Panc1 (cell line): Measurements from ENCODE around the gene IL32. TPM values are rescaled to one million over a fixed set of nuclear protein-coding genes. Genes with fewer than 3 reads are reported as not detected.

Source experiments
- ATAC-seq: fragments of 200-7000 bp; cut with Tn5 transposase; 2 replicates; pipeline ENCODE4 v1.9.1; 2020; ENCODE audit warnings: mild to moderate bottlenecking, moderate library complexity
- BruUV-seq: library from RNA; stranded (reverse); fragments of 400-500 nt; replicated peaks from 2 replicates; lab custom pipeline; 2021; lab: Mats Ljungman, UMichigan
- CTCF ChIA-PET: fragments of 300-600 bp; sonication (Branson Sonifier 250); formaldehyde crosslinking; loops from one replicate; lab custom pipeline; 2022; ENCODE audit warnings: antibody characterized with exemption; lab: Charles Lee
- POLR2A ChIA-PET: fragments of 300-600 bp; sonication (Branson Sonifier 250); formaldehyde crosslinking; loops from one replicate; lab custom pipeline; 2022; ENCODE audit warnings: antibody characterized with exemption; lab: Charles Lee
- DNase-seq: peaks from one replicate; pipeline ENCODE4 v3.0.0-alpha.2; 2010; ENCODE audit warnings: low read depth, low spot score
- H3K27ac ChIP-seq: 2 replicates; pipeline ENCODE4 v1.5.1; 2011; ENCODE audit warnings: mild to moderate bottlenecking, low read length, inconsistent platforms
- H3K27me3 ChIP-seq: fragments of 200-500 bp; sonication (Bioruptor generic); 2 replicates; pipeline ENCODE4 v1.6.0; 2014; ENCODE audit warnings: low read length, inconsistent platforms; ENCODE audit not compliant: control insufficient read depth, insufficient read depth
- H3K36me3 ChIP-seq: fragments of 200-500 bp; sonication (Bioruptor generic); 2 replicates; pipeline ENCODE4 v1.5.1; 2014; ENCODE audit warnings: inconsistent platforms, mild to moderate bottlenecking, low read length, moderate library complexity; ENCODE audit not compliant: control insufficient read depth, insufficient read depth
- H3K4me1 ChIP-seq: 2 replicates; pipeline ENCODE4 v1.5.1; 2011; ENCODE audit warnings: inconsistent platforms, mild to moderate bottlenecking, low read length, moderate library complexity; ENCODE audit not compliant: control insufficient read depth, insufficient read depth
- H3K4me3 ChIP-seq, 2 experiments: 2 replicates each; pipeline ENCODE4 v1.5.1; 2011 to 2012; ENCODE audit warnings: low read depth in 2 of 2, low read length in 2 of 2, mild to moderate bottlenecking in 2 of 2, inconsistent platforms in 1 of 2, moderate library complexity in 1 of 2
- H3K9me3 ChIP-seq: fragments of 200-500 bp; sonication (Bioruptor generic); 2 replicates; pipeline ENCODE4 v1.5.1; 2014; ENCODE audit warnings: low read depth, mild to moderate bottlenecking, inconsistent platforms, low read length, moderate library complexity; ENCODE audit not compliant: control insufficient read depth, insufficient read depth
- CTCF ChIP-seq: fragments of 450-650 bp; IDR thresholded peaks from 2 replicates; pipeline ENCODE4 v1.5.1; 2017; ENCODE audit warnings: mild to moderate bottlenecking
- POLR2AphosphoS5 ChIP-seq: IDR thresholded peaks from 2 replicates; pipeline ENCODE4 v1.6.1; 2012; ENCODE audit warnings: mild to moderate bottlenecking, low read depth, low read length, moderate library complexity
- REST ChIP-seq, 2 experiments: IDR thresholded peaks; 2 replicates each; pipeline ENCODE4 v1.6.1; 2011 to 2012; ENCODE audit warnings: low read depth in 2 of 2, control low read depth in 1 of 2, low read length in 1 of 2, mild to moderate bottlenecking in 1 of 2, moderate library complexity in 1 of 2; ENCODE audit not compliant: insufficient read depth in 1 of 2
- TCF7L2 ChIP-seq: IDR thresholded peaks from 2 replicates; pipeline ENCODE4 v1.6.1; 2011; ENCODE audit warnings: mild to moderate bottlenecking, low read depth, low read length, inconsistent platforms
- in situ Hi-C: cut with HindIII; loops from 2 replicates; pipeline ENCODE4 v1.10.0; 2016; ENCODE audit warnings: low sequenced_read_pairs, low pct_unique_long_range_greater_than_20kb
- intact Hi-C: fragments of 100-400 bp; cut with micrococcal nuclease; formaldehyde crosslinking; loops from one replicate; pipeline ENCODE4 v1.10.0; 2022; ENCODE audit not compliant: unreplicated experiment
- total RNA-seq: library from RNA; stranded (reverse); gene quantifications from one replicate; pipeline ENCODE4 v1.2.1, GENCODE V29; 2021; ENCODE audit not compliant: unreplicated experiment

The IL32 gene
- total RNA-seq, 1 experiment from 2014 or later: 17.1 TPM

GRCh38 chr16:3029491-3030221 is 35.8 kb upstream of the IL32 start:
- CTCF ChIA-PET: interaction anchor here (0.7 to 1.0 kb wide), 2 partner anchors 9 to 359 kb away, joined by 3 to 5 read pairs; no protein-coding TSS in a partner anchor
- H3K27me3 ChIP-seq: no peaks in the 10 kb centered on the region
- TF ChIP-seq POLR2AphosphoS5: no peak

DNA sequence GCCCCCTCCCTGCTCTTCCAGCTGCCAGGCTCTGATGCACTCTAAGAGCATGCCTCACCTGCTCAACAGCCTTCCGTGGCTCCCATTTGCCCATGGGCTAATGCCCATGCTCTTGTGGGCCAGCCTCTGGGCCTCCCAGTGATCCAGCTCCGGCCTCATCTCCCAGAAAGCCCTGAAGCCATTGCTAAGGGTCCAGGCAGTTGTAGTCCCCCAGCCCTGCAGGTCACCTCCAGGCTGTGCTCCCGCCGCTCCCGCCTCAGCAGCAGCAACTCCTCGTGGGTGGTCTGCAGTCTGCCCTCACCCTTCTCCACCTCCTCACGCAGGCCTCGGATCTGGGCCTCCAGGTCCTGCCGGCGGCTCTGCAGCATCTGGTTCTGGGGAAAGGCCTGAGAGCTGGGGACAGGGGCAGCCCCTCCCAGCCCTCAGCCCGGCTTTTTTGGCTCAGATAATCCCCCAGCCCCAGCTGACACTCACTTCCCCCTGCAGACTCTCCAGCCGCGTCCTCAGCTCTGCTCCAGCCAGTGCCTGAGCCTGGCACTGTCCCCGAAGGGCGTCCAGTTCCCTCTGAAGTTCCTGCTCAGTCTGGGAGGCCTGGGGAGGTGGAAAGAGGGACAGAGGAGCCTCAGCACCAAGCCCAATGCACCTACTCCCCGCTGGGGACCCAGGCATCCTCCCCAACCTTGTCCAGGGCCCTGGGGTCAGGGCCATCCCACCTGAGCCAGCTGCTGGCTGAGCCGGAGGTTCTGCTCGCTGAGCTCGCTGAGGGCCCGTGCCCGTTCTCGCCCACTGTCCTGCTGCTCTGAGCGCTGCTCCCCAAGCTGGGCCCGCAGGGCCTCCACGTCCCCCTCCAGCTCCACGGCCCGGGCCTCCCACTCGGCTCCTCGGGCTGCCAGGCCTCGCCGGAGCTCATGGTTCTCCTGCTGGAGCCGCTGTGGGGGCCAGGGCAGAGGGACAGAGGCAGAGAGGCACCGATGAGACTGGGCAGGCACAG is 34.9 kb upstream of the IL32 start:
- no peak overlapping the region for H3K27ac ChIP-seq
- POLR2A ChIA-PET: interaction anchor here (0.5 kb wide), 1 partner anchor 15 kb away, joined by 3 read pairs; no protein-coding TSS in a partner anchor
- ATAC-seq: no peak

More at GRCh38 chr16:3029491-3030221, 35.8 kb upstream of the IL32 start:
- POLR2A ChIA-PET: interaction anchor here (0.5 kb wide), 1 partner anchor 11 kb away, joined by 4 read pairs; no protein-coding TSS in a partner anchor
- intact Hi-C loops: no loop called here
- Histone ChIP-seq H3K9me3 (no peaks in the 10 kb centered on the region), H3K4me1 (peaks cover 6% of the 10 kb centered on the region; the same call in 1 of the 2 replicates), H3K4me3 (no peak overlapping the region), H3K36me3 (no peaks in the 10 kb centered on the region), H3K27ac (no peak overlapping the region)
- BruUV-seq: no TSS peak
- in situ Hi-C loops: no loop called here
- DNase-seq (no peak), ATAC-seq (no peak)

More for the DNA sequence above, 34.9 kb upstream of the IL32 start:
- no peaks in the 10 kb centered on the region for H3K36me3 ChIP-seq
- H3K4me3 ChIP-seq: no peak overlapping the region
- intact Hi-C loops (no loop called here), in situ Hi-C loops (no loop called here)
- peaks cover 6% of the 10 kb centered on the region; the same call in 1 of the 2 replicates for H3K4me1 ChIP-seq
- TF ChIP-seq CTCF: no peak
- TF ChIP-seq TCF7L2: no peak
- no peak for TF ChIP-seq POLR2AphosphoS5
- no peak for TF ChIP-seq REST (IDR thresholded peaks at IDR 0.05; ENCODE audit: insufficient read depth in 1 of 2, low read depth in 2 of 2, low read length in 1 of 2)
- CTCF ChIA-PET: interaction anchor here (0.6 to 2.0 kb wide), 4 partner anchors 8 to 144 kb away, joined by 5 to 11 read pairs (median 9); partner anchors contain the start of gene ZNF213
- H3K27me3 ChIP-seq: no peaks in the 10 kb centered on the region
- H3K9me3 ChIP-seq: no peaks in the 10 kb centered on the region
- DNase-seq: no peak
- no TSS peak for BruUV-seq
